SK-N-SH (cell line): ENCODE data around the gene CD22.
A peak's percentile ranks its signal among the peaks of the same experiment; 100 is the strongest.

Source experiments
- EP300 ChIP-seq, 2 experiments: IDR thresholded peaks; 2 replicates each; pipeline versions ENCODE4 v1.4.0 to v1.6.1; 2012; ENCODE audit warnings: borderline replicate concordance in 1 of 2, low read depth in 1 of 2, low read length in 1 of 2
- EZH2phosphoT487 ChIP-seq: fragments of 200-600 bp; sonication (generic); IDR thresholded peaks from 2 replicates; pipeline ENCODE4 v1.6.1; 2017; ENCODE audit warnings: low read depth, mixed run types, mild to moderate bottlenecking, antibody characterized with exemption, moderate library complexity, borderline replicate concordance
- FOXM1 ChIP-seq: IDR thresholded peaks from 2 replicates; pipeline ENCODE4 v1.4.0; 2012; ENCODE audit warnings: low read depth, mild to moderate bottlenecking
- NRF1 ChIP-seq: IDR thresholded peaks from 2 replicates; pipeline ENCODE4 v1.6.1; 2012; ENCODE audit warnings: low read depth, mild to moderate bottlenecking, low read length
- POLR2AphosphoS5 ChIP-seq: IDR thresholded peaks from 2 replicates; pipeline ENCODE4 v1.6.1; 2012; ENCODE audit warnings: low read depth, low read length
- TF ChIP-seq, protein P1 (sequence below): fragments of 200-600 bp; sonication (generic); IDR thresholded peaks from 2 replicates; pipeline ENCODE4 v1.6.1; 2017; ENCODE audit warnings: antibody characterized with exemption, mild to moderate bottlenecking, moderate library complexity

DNA sequence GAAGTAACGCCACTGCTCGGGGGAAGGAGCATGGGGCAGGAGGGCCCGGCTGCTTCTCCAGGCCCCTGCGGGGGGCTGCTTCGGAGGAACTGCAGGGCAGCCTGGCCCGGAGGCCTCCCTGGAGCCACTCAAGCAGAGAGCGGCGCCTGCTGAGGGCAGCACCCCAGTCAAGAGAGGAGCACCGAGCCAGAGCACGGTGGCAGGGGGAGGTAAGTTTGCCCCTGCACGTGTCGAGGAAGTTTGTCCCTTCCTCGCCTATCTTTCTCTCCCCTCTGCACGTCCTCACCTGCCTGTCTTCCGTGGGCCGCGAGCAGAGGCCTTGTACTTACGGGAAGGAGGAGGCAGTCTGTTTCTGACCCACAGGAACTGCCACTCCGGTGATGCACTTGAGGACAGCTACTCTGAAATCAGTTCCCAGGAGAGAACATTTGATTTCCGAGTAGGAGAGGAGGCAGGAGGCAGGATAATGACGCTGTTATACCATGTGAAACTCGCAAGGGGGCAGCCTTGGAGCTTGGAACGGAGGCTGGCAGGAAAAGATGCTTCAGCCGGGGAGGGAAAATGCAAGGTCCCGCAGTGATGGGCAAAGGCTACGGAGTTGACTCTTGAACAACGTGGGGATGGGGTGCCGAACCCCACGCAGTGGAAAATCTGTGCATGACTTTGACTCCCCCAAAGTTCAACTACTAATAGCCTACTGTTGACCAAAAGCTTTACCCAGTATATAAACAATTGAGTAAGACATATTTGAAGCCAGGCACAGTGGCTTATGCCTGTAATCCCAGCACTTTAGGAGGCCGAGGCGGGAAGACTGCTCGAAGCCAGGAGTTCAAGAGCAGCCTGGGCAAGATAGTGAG lies 23.7 kb downstream of the CD22 start:
- TF ChIP-seq, protein P1, sequence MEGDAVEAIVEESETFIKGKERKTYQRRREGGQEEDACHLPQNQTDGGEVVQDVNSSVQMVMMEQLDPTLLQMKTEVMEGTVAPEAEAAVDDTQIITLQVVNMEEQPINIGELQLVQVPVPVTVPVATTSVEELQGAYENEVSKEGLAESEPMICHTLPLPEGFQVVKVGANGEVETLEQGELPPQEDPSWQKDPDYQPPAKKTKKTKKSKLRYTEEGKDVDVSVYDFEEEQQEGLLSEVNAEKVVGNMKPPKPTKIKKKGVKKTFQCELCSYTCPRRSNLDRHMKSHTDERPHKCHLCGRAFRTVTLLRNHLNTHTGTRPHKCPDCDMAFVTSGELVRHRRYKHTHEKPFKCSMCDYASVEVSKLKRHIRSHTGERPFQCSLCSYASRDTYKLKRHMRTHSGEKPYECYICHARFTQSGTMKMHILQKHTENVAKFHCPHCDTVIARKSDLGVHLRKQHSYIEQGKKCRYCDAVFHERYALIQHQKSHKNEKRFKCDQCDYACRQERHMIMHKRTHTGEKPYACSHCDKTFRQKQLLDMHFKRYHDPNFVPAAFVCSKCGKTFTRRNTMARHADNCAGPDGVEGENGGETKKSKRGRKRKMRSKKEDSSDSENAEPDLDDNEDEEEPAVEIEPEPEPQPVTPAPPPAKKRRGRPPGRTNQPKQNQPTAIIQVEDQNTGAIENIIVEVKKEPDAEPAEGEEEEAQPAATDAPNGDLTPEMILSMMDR, result peak; percentile 80
- TF ChIP-seq POLR2AphosphoS5 (no peak), FOXM1 (no peak), EZH2phosphoT487 (no peak), EP300 (IDR thresholded peaks at IDR 0.05; ENCODE audit: borderline replicate concordance in 1 of 2, low read depth in 1 of 2, low read length in 1 of 2) (no peak), NRF1 (no peak)
